Measurements from ENCODE around the gene WDR54.

DNA sequence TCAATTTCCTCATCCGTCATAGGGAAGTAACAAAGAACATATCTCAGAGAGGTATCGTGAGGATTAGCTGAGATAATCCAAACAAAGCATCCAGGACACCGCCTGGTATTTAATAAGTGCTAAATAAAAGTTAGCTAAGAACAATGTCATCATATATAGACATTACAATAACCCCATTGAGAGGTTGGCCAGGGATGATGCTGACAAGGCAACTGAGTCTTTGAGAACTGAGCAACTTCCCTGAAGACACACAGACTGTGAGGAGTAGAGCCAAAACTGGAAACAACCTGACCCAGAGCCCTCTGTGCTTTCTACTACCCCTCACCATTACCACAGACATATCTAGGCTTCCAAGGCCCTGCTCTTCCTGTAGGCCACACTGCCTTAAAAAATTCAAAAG, 39.8 kb upstream of the WDR54 start:
- TF ChIP-seq, protein P1, sequence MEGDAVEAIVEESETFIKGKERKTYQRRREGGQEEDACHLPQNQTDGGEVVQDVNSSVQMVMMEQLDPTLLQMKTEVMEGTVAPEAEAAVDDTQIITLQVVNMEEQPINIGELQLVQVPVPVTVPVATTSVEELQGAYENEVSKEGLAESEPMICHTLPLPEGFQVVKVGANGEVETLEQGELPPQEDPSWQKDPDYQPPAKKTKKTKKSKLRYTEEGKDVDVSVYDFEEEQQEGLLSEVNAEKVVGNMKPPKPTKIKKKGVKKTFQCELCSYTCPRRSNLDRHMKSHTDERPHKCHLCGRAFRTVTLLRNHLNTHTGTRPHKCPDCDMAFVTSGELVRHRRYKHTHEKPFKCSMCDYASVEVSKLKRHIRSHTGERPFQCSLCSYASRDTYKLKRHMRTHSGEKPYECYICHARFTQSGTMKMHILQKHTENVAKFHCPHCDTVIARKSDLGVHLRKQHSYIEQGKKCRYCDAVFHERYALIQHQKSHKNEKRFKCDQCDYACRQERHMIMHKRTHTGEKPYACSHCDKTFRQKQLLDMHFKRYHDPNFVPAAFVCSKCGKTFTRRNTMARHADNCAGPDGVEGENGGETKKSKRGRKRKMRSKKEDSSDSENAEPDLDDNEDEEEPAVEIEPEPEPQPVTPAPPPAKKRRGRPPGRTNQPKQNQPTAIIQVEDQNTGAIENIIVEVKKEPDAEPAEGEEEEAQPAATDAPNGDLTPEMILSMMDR (IDR thresholded peaks at IDR 0.05; ENCODE audit: low read depth, low read length, poor library complexity, severe bottlenecking): no peak
- TF ChIP-seq EZH2phosphoT487 (IDR thresholded peaks at IDR 0.05; ENCODE audit: borderline replicate concordance, low read length): no peak
